HG03103 (cell line): ENCODE results near the gene TBC1D22A.
"Not testable (repeated sequence)": the region's sequence is repeated elsewhere in the genome, so short reads cannot be mapped to it uniquely, and the experiment has no call there.

Experiments
- ATAC-seq: cut with Tn5 transposase; IDR thresholded peaks from one replicate; pipeline ENCODE4 v1.9.1; 2021; ENCODE audit warnings: low read depth; ENCODE audit not compliant: unreplicated experiment

Gene TBC1D22A

DNA sequence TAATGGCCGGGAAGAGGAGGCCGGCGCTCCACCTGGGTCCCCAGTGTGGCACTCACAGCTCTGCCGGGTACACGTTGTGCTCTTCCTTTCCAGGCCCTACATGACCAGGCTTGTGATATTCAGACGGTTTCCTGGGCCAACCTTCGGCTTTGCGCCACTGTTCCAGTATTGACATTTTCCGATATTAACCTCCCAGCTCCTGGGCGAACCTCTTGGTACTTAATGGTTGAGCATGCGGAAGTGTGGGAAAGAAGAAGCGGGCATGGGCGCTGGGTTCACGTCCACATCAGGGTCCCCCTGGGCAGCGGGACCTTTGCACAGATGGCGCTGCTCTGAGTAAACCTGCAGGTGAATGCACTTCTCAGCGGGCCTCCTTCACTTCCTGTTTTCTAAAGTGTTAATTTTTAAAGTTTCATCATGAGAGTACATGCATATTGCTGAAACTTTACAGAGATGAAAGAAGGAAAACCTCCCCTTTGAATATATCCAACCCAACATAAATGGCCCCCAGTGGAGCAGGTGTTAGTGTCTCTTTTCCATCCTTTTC is 286.7 kb downstream of the TBC1D22A start:
- no peak for ATAC-seq

- ATAC-seq, result not testable (repeated sequence)
These were observed 287.4 kb downstream of the TBC1D22A start for GRCh38 chr22:47049736-47050400.

- no peak for ATAC-seq
These were observed 288.1 kb downstream of the TBC1D22A start for GRCh38 chr22:47050401-47051051.

DNA sequence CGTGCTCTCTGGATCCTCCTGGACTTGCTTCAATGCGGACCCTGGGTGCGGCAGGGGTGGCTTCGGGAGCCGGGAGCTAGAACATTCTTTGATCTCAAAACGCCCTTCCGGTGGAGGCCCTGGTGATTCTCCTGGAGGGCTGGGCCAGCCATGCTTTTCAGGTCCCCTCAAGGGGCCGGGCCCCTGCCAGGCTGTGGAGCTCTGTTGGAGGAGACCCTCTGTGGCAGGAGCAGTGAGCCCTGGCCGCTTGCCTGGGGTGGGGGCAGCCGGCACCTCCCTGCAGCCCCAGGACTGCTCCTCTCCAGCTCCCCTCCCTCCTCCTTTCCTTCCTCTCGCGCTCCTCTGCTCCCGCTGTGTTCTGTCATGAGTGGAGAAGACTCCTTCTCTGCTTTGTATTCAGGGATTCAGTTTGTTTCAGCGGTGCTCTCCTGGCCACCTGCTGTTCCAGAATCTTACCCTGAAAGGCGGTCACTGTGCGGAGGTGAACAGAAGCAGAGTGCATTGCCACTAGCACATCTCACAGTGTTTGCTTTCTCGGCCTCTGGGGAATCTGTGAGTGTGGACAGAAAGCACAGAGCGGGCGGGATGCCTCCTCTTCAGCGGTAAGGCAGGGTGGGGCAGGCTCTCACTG is 289.1 kb downstream of the TBC1D22A start:
- no peak for ATAC-seq

DNA sequence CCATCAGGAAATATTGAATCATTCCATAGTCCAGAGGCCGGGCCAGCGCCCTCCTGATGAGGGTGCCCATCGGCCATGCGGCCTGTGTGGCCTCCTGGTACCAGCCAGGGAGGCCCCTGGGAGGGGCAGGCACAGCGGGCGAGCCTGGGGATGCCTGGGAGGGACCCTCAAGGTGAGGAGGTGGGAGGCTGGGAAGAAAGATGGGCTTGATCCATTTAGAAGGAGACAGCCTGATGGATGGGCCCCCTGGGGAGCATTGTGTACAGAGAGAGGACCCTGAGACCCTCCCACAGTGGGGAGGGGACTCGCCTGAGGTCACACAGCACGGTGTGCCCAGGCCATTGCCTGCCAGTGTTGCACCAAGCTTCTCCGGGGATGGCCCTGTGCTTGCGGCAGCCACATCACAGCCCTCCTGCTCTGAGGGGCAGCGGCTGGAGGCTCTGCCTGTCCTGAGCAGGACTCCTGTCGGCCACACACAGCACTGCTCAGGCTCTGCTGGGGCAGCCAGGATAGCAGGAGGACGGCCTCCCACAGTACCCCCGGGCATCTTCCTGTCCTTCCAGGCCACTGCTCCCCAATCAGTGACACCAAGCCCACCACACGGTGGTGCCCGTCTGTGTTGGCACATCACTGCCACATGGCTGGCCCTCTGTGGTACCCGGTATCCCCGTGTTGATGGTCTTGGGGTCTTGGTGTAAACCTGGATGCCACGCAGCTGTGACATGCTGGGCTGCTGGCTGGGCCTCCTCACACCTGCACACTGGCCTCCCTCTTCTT is 290.0 kb downstream of the TBC1D22A start:
- no peak for ATAC-seq

- no peak for ATAC-seq
These were observed 290.7 kb downstream of the TBC1D22A start for GRCh38 chr22:47053013-47053725.

DNA sequence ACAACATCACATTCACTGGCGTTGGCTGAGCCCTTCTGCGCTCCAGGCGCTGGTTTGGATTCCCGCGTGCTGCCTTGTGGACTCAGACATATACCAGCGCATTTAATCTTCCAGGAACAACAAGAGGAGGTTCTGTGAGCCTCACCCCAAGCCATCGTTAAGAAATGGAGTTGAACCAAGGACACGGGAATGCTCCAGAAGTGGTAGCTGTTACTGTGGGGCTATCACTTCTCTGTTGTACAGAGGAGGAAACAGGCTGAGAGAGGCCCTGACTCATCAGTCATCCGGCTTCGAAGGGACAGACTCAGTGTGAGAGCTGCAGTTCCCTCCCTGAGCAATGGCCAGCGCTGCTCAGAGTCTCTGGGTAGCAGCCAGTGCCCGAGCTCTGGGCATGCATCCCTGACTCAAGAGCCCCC is 291.3 kb downstream of the TBC1D22A start:
- no peak for ATAC-seq

DNA sequence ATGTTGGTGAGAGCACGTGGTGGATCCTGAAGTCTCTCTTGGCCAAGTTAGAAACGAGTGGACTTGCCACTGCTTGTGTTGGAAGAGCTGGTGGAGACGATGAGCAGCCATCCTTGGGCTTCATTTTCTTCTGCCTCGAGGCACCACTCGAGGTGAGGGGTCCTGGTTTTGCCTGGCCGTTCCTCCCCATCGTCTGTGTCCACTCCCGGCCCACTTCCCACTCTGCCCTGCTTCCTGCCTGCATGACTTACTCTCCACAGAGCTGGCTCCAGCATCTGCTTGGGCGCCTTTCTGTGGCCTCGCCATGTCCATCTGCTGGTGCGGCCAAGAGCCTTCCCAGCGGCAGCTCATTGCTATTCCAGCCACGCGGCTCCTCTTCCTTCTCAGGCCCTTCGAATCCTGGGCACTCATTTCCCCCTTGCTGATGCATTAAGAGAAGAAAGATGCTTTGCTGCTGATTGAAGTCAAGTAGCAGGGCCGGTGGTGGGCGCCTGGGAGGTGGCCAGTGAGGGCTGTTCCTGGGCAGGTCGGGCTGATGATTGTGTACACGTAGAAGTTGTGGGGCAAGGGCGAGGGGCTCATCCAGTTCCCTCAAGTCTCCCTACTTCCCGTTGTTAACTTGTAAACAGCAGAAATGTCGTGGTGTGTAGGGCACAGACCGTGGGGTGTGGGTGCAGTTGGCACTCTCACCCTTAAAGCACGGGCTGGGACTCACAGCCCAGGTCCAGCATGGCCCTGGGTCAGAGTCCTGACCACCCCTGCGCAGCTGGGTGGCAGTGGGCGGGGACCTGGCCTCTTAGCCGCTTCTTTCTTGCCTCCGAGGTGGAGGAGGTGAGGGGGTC is 292.0 kb downstream of the TBC1D22A start:
- ATAC-seq, result no peak

DNA sequence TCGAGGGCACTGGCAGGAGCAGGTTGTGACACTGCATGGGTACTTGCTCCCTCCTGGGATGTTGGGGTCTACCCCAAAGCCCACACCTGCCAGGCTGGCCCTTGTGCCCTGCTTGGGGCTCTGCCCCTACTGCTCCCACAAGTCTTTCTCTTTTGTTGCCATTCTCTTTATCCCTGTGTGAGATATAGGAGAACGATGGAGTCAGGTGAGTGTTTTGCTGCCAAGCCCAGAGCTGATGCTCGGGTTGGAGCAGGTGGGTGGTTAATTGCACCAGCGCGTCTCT is 292.6 kb downstream of the TBC1D22A start:
- no peak for ATAC-seq

GRCh38 chr22:47055461-47055860 is 293.0 kb downstream of the TBC1D22A start:
- ATAC-seq, result no peak

- ATAC-seq, result no peak
These were observed 293.5 kb downstream of the TBC1D22A start for GRCh38 chr22:47055921-47056320.

DNA sequence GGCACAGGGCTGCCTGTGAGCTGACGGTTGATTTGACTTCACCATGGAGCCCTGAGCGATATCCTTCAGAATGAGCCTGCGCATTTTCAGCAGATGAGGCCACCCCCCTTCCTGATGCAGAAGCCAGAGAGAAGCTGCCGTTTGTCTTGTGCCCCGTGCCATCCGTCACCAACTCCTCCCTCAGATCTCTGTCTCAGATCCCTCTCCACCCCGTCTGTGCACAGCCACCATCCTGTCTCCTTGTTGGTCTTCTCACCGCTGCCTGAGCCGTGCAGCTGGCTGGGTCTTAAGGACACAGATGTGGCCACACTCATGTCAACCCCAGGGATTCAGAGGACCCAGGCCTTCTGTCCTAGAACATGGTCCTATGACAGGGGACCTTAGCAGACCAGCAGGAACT is 293.9 kb downstream of the TBC1D22A start:
- ATAC-seq, result no peak

DNA sequence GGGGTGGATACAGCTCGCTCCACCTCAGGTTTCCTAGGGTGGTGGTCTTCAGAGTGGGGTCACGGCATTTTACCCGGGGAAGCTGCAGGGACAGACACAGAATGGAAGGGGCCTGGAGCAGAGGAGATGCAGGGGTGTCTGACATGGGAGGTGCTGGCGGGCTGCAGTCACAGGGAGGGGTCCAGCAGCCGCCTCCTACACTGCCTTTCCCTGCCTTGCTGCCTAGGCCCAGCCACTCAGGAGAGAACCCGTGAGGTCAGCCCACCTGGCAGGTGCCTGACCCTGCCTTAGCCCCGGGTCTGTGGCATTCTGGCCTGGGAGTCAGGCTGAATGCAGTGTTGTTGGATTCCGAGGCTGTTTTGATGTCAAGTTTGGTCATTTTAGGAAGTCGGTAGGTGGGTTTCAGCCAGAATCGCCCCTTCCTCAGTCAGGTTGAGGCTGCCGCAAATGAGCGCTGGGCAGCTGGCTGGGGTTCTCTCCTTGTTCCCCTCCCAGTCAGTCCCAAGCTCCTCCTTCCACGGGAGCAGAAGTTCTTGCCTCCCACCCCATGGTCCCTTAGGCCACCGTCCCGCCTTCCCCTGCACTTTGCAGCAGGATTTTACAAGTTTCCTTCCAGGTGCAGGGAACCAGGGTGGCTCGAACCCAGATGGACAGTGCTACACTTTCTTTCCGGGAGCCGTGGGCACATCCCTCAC is 294.5 kb downstream of the TBC1D22A start:
- ATAC-seq, result no peak

DNA sequence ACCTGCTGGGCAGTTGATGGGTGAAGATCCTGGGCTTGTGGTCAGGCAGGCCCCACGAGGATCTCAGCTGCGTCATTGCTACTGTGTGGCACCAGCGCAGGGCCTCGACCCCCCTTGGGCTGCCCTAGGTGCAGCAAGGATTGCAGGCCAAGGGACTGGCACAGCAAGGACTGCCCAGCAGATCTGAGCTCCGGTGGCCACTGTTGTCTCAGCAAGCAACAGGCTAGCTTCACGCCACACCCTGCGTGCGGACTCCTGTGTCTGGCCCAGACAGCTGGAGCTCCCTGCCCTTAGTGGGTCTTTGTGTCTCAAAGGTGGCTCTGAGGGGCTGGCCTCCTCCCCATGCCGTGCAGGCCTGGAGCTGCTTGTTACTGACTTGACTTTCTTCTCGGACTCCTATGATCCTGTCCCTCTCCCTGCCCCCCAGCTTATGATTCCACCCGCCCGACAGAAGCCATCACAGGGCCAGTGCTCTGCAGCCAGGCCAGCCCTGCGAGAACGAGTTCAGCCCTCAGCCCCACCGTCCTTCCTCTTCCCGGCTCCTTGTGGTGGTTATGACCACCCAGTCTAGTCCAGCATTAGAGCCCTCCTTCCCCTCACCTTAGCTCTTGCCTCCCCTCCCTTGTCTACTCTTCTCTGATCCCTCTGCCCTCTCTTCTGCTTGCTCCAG is 295.6 kb downstream of the TBC1D22A start:
- ATAC-seq, result no peak

GRCh38 chr22:47059076-47059475 is 296.6 kb downstream of the TBC1D22A start:
- ATAC-seq, result no peak

DNA sequence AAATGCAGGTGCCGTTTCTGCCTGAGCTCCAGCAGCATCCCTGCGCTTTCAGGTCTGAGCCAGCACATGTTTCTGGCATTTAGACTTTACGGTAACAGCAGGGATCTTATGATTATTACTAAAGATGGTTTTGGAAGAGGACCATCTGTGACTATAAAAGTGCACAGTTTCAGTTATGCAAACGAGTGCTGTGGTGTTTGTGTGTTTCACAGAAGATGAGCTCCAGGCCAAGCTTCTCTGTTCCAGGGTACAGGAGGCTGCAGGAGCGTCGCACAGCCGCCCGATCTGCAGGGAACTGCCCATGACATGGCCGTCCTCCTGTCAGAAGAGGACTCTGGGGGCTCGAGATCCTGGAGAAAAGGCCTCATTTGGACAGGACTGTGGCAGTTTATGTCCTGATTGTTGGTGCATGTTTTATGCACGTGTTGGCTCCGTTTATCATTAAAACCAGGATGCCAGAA is 297.3 kb downstream of the TBC1D22A start:
- ATAC-seq, result no peak

GRCh38 chr22:47060718-47061117 is 298.3 kb downstream of the TBC1D22A start:
- no peak for ATAC-seq

DNA sequence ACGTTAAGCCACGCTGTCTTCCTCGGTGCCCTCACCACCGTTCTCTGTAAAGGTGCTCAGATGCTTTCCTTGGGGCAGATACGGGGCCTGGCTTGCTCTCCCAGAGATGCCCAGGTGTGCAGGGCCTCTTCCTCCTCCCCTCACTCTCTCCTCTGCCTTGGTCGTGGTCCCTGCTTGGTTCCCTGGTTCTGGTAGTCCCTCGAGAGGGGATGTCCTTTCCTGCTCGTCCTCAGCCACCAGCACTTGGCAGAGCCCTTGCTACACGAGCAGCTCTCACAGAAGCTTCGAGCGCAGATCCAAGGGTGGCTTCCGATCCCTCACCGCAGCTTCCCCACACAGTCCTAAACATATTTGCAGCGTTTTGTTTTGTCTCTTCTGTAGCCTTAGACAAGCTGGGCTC is 298.8 kb downstream of the TBC1D22A start:
- ATAC-seq, result no peak
